B cell (primary cell): ENCODE data around the gene VPS51.

Source experiments
- EZH2 ChIP-seq: IDR thresholded peaks from 2 replicates; pipeline ENCODE4 v1.6.1; 2012; ENCODE audit warnings: borderline replicate concordance, low read depth, mild to moderate bottlenecking, moderate library complexity, low read length; ENCODE audit not compliant: insufficient read depth, poor library complexity, severe bottlenecking
- TF ChIP-seq, protein P1 (sequence below): fragments of 200-600 bp; IDR thresholded peaks from one replicate; pipeline ENCODE4 v1.8.0; 2022; ENCODE audit warnings: antibody characterized with exemption, mild to moderate bottlenecking

DNA sequence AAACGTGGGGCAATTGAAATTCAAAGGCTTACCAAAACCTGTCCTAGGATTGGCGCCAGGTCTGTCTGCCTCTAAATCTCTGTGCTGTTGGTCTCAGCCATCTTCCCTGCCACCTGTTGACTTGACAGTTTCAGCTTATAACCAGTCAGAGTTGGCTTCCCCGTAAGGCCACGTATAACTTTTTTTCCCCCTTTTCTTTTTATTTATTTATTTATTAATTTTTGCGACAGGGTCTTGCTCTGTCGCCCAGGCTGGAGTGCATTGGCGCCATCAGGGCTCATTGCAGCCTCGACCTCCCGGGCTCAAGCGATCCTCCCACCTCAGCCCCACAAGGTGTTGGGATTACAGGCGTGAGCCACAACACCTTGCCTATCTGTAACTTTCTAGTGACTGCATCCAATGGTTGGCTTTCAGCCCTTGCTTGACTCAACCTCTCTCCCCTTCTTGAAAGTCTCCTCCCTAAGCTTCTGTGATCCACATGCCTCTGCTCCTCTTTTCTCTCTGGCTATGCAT, 39.7 kb downstream of the VPS51 start:
- TF ChIP-seq, protein P1, sequence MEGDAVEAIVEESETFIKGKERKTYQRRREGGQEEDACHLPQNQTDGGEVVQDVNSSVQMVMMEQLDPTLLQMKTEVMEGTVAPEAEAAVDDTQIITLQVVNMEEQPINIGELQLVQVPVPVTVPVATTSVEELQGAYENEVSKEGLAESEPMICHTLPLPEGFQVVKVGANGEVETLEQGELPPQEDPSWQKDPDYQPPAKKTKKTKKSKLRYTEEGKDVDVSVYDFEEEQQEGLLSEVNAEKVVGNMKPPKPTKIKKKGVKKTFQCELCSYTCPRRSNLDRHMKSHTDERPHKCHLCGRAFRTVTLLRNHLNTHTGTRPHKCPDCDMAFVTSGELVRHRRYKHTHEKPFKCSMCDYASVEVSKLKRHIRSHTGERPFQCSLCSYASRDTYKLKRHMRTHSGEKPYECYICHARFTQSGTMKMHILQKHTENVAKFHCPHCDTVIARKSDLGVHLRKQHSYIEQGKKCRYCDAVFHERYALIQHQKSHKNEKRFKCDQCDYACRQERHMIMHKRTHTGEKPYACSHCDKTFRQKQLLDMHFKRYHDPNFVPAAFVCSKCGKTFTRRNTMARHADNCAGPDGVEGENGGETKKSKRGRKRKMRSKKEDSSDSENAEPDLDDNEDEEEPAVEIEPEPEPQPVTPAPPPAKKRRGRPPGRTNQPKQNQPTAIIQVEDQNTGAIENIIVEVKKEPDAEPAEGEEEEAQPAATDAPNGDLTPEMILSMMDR: no peak
- TF ChIP-seq EZH2: no peak
